GM10248 (cell line): ENCODE measurements around the gene GALNT13.

Source experiments
- CTCF ChIA-PET: fragments of 300-600 bp; sonication (Branson Sonifier 250); formaldehyde crosslinking; extraction: SDS; loops from one replicate; lab custom pipeline; 2021; ENCODE audit warnings: antibody characterized with exemption; lab: Yijun Ruan, JAX
- POLR2A ChIA-PET: fragments of 350-650 bp; sonication (Branson Sonifier 250); formaldehyde crosslinking; extraction: SDS; loops from one replicate; lab custom pipeline; 2020; ENCODE audit warnings: antibody characterized with exemption; lab: Yijun Ruan, JAX
- DNase-seq: peaks from one replicate; pipeline ENCODE4 v3.0.0; 2012; ENCODE audit errors: extremely low spot score
- TF ChIP-seq, protein P1 (sequence below): IDR thresholded peaks from 2 replicates; pipeline ENCODE4 v1.5.1; 2012; ENCODE audit warnings: mild to moderate bottlenecking, low read depth; ENCODE audit errors: extremely low read depth, missing control alignments, control extremely low read depth

GALNT13 gene

DNA sequence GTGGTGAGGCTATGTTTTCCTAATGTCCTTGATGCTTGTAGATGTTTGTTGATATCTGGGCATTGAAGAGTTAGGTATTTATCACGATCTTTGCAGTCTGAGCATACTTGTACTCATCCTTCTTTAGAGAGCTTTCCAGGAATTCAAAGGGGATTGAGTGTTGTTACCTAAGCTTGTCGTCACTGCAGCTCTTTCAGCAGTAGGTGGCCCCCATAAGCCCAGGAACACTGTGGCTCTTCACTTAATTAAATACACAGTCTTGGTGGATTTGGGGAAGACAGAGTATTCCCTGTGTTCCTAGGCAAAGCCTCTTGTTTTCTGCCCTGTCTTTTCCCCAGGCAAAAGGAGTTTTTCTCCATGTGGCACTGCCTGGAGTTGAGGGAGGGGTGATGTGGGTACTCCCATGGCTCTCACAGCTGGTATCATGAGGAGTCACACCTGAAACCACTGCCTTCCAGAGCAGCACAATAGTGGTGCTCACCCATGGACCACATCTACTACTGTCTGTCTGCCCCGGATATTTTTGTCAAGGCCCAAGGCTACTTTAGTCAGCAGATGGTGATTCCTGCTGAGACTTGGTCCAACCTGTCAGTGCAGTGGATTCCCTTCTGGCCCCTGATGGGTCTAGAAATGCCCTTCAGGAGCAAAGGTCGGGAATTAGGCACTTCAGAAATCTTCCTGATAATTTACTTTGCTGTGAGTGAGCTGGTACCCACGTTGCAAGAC, 95.7 kb downstream of the GALNT13 start:
- CTCF ChIA-PET = interaction anchor here (1.3 kb wide), 1 partner anchor 13 kb away, joined by 4 read pairs; no protein-coding TSS in a partner anchor
- TF ChIP-seq, protein P1, sequence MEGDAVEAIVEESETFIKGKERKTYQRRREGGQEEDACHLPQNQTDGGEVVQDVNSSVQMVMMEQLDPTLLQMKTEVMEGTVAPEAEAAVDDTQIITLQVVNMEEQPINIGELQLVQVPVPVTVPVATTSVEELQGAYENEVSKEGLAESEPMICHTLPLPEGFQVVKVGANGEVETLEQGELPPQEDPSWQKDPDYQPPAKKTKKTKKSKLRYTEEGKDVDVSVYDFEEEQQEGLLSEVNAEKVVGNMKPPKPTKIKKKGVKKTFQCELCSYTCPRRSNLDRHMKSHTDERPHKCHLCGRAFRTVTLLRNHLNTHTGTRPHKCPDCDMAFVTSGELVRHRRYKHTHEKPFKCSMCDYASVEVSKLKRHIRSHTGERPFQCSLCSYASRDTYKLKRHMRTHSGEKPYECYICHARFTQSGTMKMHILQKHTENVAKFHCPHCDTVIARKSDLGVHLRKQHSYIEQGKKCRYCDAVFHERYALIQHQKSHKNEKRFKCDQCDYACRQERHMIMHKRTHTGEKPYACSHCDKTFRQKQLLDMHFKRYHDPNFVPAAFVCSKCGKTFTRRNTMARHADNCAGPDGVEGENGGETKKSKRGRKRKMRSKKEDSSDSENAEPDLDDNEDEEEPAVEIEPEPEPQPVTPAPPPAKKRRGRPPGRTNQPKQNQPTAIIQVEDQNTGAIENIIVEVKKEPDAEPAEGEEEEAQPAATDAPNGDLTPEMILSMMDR = no peak
- POLR2A ChIA-PET = no interaction called here
- DNase-seq = no peak

DNA sequence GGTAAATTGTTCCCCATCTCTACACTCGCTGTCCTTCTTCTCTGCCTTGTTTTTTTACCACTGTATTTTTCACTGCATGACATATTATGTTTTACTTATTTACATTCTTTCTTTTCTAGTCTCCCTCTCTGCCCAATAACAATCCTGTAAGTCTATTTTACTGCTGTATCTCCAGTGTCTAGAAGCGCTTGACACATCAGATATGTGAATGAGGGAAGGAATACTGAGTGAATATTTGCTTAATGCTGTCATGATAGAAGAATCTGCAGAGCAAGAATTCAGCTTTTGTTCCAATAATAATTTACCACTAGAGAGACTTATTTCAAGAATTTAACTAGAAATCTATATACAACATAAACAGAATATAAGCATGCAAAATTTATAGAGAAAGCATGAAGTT, 99.5 kb downstream of the GALNT13 start:
- CTCF ChIA-PET = no interaction called here
- POLR2A ChIA-PET = no interaction called here
- no peak for DNase-seq
- TF ChIP-seq, protein P1 = no peak

DNA sequence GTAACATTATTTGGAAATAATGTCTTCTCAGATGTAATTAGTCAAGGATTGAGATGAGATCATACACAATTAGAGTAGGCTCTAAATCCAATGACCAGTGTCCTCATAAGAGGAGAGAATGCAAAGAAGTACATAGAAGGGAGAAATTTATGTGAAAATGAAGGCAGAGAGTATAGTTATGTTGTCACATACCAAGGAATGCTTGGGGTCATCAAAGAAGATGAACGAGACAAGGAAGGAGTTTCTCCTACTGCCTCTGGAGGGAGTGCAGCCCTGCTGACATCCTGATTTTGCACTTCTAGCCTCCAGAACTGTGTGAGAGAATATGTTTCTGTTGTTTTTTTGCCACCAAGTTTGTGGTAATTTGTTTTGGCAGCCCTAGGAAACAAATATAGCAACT, 100.1 kb downstream of the GALNT13 start:
- TF ChIP-seq, protein P1 = no peak
- ChIA-PET CTCF (no interaction called here), POLR2A (no interaction called here)
- no peak for DNase-seq

DNA sequence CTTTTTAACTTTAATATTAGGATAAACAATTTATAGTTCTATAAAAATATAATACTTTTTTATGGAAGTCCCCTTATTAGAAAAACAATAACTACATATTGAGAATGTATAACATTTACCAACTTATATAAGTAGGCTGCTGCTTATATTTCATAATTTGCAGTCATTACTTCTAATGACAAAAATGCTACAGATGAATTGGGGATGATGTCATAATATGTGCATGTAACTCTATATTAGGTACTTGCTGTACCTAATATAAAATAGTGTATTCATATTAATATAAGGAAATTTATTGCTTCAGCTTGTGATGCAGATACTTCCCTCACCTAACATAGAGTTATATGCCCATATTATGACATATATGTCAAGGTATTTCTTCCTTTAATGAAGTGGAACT, 100.7 kb downstream of the GALNT13 start:
- POLR2A ChIA-PET = no interaction called here
- TF ChIP-seq, protein P1 = no peak
- no peak for DNase-seq
- CTCF ChIA-PET = no interaction called here

DNA sequence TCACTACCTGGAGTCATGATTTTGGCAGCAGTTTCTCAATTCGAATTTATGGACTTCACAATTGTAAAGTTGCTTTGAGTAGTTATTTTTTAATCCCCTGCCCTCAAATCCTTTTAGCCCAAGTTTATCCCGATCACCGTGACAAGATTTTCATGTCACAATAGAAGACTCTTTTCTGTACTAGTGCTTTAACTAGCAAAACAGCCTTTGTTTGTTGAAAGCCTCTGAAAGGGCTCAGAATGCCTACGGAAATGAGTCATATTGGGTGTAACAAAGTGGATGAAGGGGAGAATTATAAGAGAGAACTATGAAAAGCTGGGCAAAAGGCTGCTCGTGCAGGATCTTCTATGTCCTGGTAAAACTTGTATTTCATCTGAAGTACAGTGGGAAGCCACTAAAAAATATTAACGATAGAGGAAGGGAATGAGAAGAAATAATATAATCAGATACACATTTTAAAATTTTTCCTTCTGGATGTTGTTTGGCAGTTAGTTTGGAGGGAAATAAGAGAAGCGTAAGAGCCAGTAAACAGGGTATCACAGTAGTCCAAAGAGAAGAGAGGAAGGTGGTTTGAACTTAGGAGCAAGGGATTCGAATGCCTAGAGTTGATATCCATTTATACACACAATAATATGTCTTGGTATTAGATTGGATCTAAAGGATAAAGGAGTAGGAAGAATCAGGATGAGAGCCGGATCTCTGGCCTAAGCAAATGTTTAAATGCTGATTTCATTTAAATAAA, 114.9 kb downstream of the GALNT13 start:
- TF ChIP-seq, protein P1 = no peak
- no peak for DNase-seq
- ChIA-PET CTCF (no interaction called here), POLR2A (no interaction called here)

DNA sequence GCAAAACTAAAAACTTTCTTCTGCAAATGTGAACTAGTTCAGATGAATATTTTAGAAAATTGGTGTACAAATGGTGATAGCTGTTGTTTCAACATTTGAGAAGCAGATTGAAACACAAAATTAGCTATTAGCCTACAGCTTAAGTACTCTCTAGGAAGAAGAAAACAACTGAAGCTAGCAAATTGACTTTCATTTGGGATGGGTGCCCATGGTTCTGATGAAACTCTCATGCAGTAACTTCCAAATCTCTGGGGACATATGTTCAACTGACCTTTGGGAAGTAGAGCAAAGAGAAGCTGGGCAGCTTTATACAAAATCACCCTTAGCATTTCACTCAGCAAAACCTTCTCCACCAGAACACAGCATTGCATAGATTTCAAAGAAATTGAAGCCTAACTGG, 119.0 kb downstream of the GALNT13 start:
- POLR2A ChIA-PET = no interaction called here
- TF ChIP-seq, protein P1 = no peak
- CTCF ChIA-PET = interaction anchor here (0.9 kb wide), 1 partner anchor 10 kb away, joined by 3 read pairs; no protein-coding TSS in a partner anchor
- no peak for DNase-seq
